GM12878 (cell line): Measurements from ENCODE around the gene SPATA2. TPM values are rescaled to one million over a fixed set of nuclear protein-coding genes. Genes with fewer than 3 reads are reported as not detected.

Source experiments
- BHLHE40 ChIP-seq, 2 experiments: fragments of 450-650 bp in 1 of 2; IDR thresholded peaks; 2 replicates each; pipeline ENCODE4 v1.6.1; 2011 to 2017; ENCODE audit warnings: low read depth in 2 of 2, borderline replicate concordance in 1 of 2, improper control_type of control experiment in 1 of 2, low read length in 1 of 2, mild to moderate bottlenecking in 1 of 2
- CEBPZ ChIP-seq: fragments of 150-350 bp; IDR thresholded peaks from 2 replicates; pipeline ENCODE4 v1.6.1; 2016; ENCODE audit warnings: low read depth, low read length
- E4F1 ChIP-seq: fragments of 450-650 bp; IDR thresholded peaks from 2 replicates; pipeline ENCODE4 v1.6.1; 2018; ENCODE audit warnings: borderline replicate concordance, mild to moderate bottlenecking; ENCODE audit not compliant: partially characterized antibody
- FOS ChIP-seq: IDR thresholded peaks from 3 replicates; pipeline ENCODE4 v1.6.1; 2011; ENCODE audit warnings: borderline replicate concordance; ENCODE audit not compliant: insufficient read length; ENCODE audit errors: extremely low read depth
- HDAC2 ChIP-seq: fragments of 200-600 bp; sonication (generic); IDR thresholded peaks from 2 replicates; pipeline ENCODE4 v1.6.1; 2017
- REST ChIP-seq: IDR thresholded peaks from 2 replicates; pipeline ENCODE4 v1.6.1; 2012; ENCODE audit warnings: mild to moderate bottlenecking, low read depth, low read length
- SKIL ChIP-seq: fragments of 450-650 bp; IDR thresholded peaks from 2 replicates; pipeline ENCODE4 v1.6.1; 2017; ENCODE audit warnings: mild to moderate bottlenecking, low read depth, inconsistent platforms; ENCODE audit not compliant: poor library complexity, severe bottlenecking
- SREBF2 ChIP-seq: IDR thresholded peaks from 2 replicates; pipeline ENCODE4 v1.6.1; 2012; ENCODE audit warnings: mild to moderate bottlenecking, low read length
- SRF ChIP-seq, 2 experiments: IDR thresholded peaks; 2 replicates each; pipeline ENCODE4 v1.6.1; 2011; ENCODE audit warnings: low read depth in 2 of 2, low read length in 2 of 2, mild to moderate bottlenecking in 1 of 2, moderate library complexity in 1 of 2
- SUZ12 ChIP-seq: fragments of 200-600 bp; sonication (generic); IDR thresholded peaks from one replicate; pipeline ENCODE4 v1.6.1; 2018; ENCODE audit warnings: antibody characterized with exemption, mild to moderate bottlenecking; ENCODE audit not compliant: unreplicated experiment
- USF2 ChIP-seq: IDR thresholded peaks from 2 replicates; pipeline ENCODE4 v1.6.1; 2011; ENCODE audit warnings: low read depth, low read length, improper control_type of control experiment, borderline replicate concordance
- polyA plus RNA-seq, 11 experiments: library from polyadenylated mRNA; depleted of rRNA in 4 of 11; unstranded in 6 of 11; stranded (reverse) in 5 of 11; fragments of >200 nt; fragmentation: Nextera tagmentation in 4 of 11; fragmentation: Illumina TruSeq in 1 of 11; extraction: Ambion mirVana in 4 of 11; extraction: Trizol in 1 of 11; gene quantifications; 1 replicate in 1 of 11; 2 replicates in 10 of 11; pipeline versions ENCODE4 v1.2.1 to v1.2.3, GENCODE V29; 2011 to 2016; ENCODE audit warnings: inconsistent platforms in 2 of 11, missing spikeins in 2 of 11, low read depth in 1 of 11
- total RNA-seq, 4 experiments: library from RNA; depleted of rRNA in 3 of 4; stranded (reverse); fragments of >200 nt in 3 of 4; fragmentation: Illumina TruSeq in 1 of 4; extraction: Trizol in 1 of 4; gene quantifications; 2 replicates each; pipeline versions ENCODE4 v1.2.1 to v1.2.3, GENCODE V29; 2013 to 2021

SPATA2 gene
- total and polyA plus RNA-seq, 10 of the 15 experiments (the other 5 are each of a cell fraction or from before 2014, with no cell fraction given): 0.93 to 11.7 (median 5.6) TPM

- TF ChIP-seq SKIL (no peak), SUZ12 (no peak), FOS (no peak), SREBF2 (peak; percentile 55; the same call in 1 of the 2 replicates), USF2 (no peak), E4F1 (peak; percentile 59), HDAC2 (no peak; the same call in 1 of the 2 replicates), SRF (IDR thresholded peaks at IDR 0.05; ENCODE audit: low read depth in 2 of 2, low read length in 2 of 2) (no peak), BHLHE40 (IDR thresholded peaks at IDR 0.05; ENCODE audit: borderline replicate concordance in 1 of 2, low read depth in 2 of 2, low read length in 1 of 2) (no peak), REST (no peak), CEBPZ (no peak)
These were observed at the start of gene SPATA2 (continued) for GRCh38 chr20:49915380-49916145.
